Nephron (organoid): ENCODE data around the gene IFNLR1.

Source experiments
- H3K27ac Mint-ChIP-seq, 3 experiments: 2 replicates each; pipeline ENCODE4 v1.8.0; 2020; ENCODE audit warnings: mixed read lengths in 3 of 3, mild to moderate bottlenecking in 2 of 3, moderate library complexity in 1 of 3
- H3K27me3 Mint-ChIP-seq: 2 replicates; pipeline ENCODE4 v1.8.0; 2021; ENCODE audit warnings: low read depth, mild to moderate bottlenecking, moderate library complexity, mixed read lengths
- H3K36me3 Mint-ChIP-seq: 2 replicates; pipeline ENCODE4 v1.8.0; 2020; ENCODE audit warnings: low read depth, mixed read lengths
- H3K4me1 Mint-ChIP-seq: 2 replicates; pipeline ENCODE4 v1.8.0; 2020; ENCODE audit warnings: mixed read lengths
- H3K4me3 Mint-ChIP-seq, 3 experiments: 2 replicates each; pipeline ENCODE4 v1.8.0; 2020; ENCODE audit warnings: mild to moderate bottlenecking in 3 of 3, mixed read lengths in 3 of 3, moderate library complexity in 2 of 3
- H3K9me3 Mint-ChIP-seq: 2 replicates; pipeline ENCODE4 v1.8.0; 2020; ENCODE audit warnings: mixed read lengths
- TF ChIP-seq, protein P1 (sequence below), 3 experiments: fragments of 200-600 bp; sonication (generic); IDR thresholded peaks; one replicate each; pipeline ENCODE4 v1.5.0; 2021; ENCODE audit warnings: antibody characterized with exemption in 3 of 3; ENCODE audit not compliant: unreplicated experiment in 3 of 3

The IFNLR1 gene

DNA sequence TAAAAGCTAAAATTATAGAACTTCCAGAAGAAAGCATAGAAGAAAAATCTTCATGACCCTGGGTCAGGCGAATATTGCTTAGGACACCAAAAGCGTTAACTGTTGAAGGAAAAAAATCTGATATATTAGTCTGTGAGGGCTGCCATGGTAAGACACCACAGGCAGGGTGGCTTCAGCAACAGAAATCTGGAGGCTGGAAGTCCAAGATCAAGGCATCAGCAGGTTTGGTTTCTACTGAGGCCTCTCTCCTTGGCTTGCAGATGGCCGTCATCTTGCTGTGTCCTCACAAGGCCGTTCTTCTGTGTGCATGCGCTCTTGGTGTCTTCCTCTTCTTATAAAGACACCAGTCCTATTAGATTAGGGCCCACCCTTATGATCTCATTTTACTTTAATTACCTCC is 14.5 kb downstream of the IFNLR1 start:
- H3K4me3 Mint-ChIP-seq: no peak overlapping the region
- H3K4me1 Mint-ChIP-seq: no peaks in the 10 kb centered on the region
- peaks cover 19% of the 10 kb centered on the region for H3K36me3 Mint-ChIP-seq
- no peak overlapping the region for H3K27ac Mint-ChIP-seq
- TF ChIP-seq, protein P1, sequence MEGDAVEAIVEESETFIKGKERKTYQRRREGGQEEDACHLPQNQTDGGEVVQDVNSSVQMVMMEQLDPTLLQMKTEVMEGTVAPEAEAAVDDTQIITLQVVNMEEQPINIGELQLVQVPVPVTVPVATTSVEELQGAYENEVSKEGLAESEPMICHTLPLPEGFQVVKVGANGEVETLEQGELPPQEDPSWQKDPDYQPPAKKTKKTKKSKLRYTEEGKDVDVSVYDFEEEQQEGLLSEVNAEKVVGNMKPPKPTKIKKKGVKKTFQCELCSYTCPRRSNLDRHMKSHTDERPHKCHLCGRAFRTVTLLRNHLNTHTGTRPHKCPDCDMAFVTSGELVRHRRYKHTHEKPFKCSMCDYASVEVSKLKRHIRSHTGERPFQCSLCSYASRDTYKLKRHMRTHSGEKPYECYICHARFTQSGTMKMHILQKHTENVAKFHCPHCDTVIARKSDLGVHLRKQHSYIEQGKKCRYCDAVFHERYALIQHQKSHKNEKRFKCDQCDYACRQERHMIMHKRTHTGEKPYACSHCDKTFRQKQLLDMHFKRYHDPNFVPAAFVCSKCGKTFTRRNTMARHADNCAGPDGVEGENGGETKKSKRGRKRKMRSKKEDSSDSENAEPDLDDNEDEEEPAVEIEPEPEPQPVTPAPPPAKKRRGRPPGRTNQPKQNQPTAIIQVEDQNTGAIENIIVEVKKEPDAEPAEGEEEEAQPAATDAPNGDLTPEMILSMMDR (IDR thresholded peaks at IDR 0.05; ENCODE audit: unreplicated experiment in 3 of 3): no peak
- H3K9me3 Mint-ChIP-seq: peaks cover 2% of the 10 kb centered on the region
- peaks cover 12% of the 10 kb centered on the region for H3K27me3 Mint-ChIP-seq

DNA sequence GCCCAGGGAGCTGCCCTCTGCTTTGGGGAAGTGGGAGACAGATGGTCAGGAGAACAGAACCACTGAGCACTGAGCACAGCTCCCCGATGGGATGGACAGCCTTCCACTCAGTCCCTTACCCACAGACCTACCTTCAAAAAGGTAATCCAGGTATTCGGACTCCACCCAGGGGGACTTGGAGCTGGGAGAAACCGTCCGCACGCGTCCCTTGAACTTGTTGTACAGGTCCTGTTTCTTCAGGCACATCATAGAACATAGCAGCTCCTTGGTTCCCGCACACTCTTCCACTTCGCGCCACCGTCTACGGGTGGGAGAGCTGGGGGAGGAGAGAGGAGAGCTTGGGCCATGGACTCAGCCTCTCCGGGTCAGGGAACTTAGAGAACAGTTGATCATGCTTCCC is 17.8 kb downstream of the IFNLR1 start:
- Mint-ChIP-seq H3K36me3 (peaks cover 33% of the 10 kb centered on the region), H3K4me1 (no peaks in the 10 kb centered on the region), H3K4me3 (no peak overlapping the region), H3K27ac (no peak overlapping the region), H3K9me3 (peaks cover 1% of the 10 kb centered on the region), H3K27me3 (peaks cover 14% of the 10 kb centered on the region)
- TF ChIP-seq, protein P1 (IDR thresholded peaks at IDR 0.05; ENCODE audit: unreplicated experiment in 3 of 3): no peak

DNA sequence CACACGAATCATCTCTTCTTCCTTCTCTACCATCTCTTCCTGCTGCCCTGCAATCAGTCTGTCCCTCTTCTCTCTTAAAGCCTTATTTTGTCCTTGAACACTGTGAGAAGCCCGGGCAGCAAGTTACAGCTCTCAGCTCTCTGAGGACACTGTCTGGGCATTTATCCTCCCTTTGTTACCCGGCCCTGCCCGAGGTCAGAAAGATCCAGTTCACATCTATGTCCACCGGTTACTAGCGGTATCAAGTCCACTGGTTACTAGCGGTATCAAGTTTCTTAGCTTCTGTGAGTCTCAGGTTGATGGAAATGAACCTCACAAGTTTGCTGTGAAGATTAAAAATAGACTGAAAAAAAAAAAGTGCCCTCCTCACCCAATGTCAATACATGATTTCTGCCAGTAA is 18.8 kb downstream of the IFNLR1 start:
- Mint-ChIP-seq H3K9me3 (no peaks in the 10 kb centered on the region), H3K36me3 (peaks cover 26% of the 10 kb centered on the region), H3K27me3 (peaks cover 11% of the 10 kb centered on the region), H3K27ac (no peak overlapping the region), H3K4me3 (no peak overlapping the region), H3K4me1 (no peaks in the 10 kb centered on the region)
- TF ChIP-seq, protein P1 (IDR thresholded peaks at IDR 0.05; ENCODE audit: unreplicated experiment in 3 of 3): no peak

DNA sequence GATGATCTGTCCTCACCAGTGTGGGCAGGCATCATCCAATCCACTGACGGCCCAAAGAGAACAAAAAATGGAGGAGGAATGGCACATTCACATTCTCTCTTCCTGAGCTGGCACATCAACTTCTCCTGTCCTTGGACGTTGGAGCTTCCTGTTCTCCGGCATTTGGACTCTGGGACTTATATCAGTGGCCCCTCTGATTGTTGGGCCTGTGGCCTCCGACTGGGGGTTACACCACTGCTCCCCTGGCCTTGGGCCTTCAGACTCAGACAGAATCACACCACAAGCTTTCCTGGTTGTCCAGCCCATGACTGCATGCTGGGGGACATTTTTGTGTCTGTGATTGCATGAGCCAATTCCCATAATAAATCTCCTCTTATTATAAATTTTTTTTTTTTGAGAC is 20.1 kb downstream of the IFNLR1 start:
- Mint-ChIP-seq H3K4me1 (no peaks in the 10 kb centered on the region), H3K9me3 (no peaks in the 10 kb centered on the region), H3K36me3 (peaks cover 28% of the 10 kb centered on the region), H3K27me3 (peaks cover 14% of the 10 kb centered on the region), H3K4me3 (no peak overlapping the region), H3K27ac (no peak overlapping the region)
- TF ChIP-seq, protein P1 (IDR thresholded peaks at IDR 0.05; ENCODE audit: unreplicated experiment in 3 of 3): no peak

DNA sequence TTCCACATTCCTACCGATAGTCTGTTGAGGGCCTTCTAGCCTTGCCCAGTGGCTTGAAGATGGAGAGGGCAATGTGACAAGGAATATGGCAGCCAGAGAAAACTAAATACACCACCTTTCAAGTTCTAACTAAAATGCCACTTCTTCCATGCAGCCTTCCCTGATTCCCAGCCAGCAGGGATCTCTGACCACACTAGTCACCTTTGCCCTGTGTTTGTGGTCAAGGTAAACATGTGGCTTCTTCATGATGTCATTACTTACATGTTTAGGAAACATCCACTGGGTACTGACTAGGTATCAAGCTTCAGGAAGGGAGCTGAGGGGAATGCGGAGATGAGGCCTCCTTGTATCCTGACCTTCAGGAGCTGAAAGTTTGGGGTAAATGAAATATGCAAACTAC is 21.6 kb downstream of the IFNLR1 start:
- no peaks in the 10 kb centered on the region for H3K9me3 Mint-ChIP-seq
- TF ChIP-seq, protein P1 (IDR thresholded peaks at IDR 0.05; ENCODE audit: unreplicated experiment in 3 of 3): no peak
- no peak overlapping the region for H3K4me3 Mint-ChIP-seq
- H3K27ac Mint-ChIP-seq: no peak overlapping the region
- no peaks in the 10 kb centered on the region for H3K4me1 Mint-ChIP-seq
- peaks cover 24% of the 10 kb centered on the region for H3K36me3 Mint-ChIP-seq
- H3K27me3 Mint-ChIP-seq: peaks cover 11% of the 10 kb centered on the region

DNA sequence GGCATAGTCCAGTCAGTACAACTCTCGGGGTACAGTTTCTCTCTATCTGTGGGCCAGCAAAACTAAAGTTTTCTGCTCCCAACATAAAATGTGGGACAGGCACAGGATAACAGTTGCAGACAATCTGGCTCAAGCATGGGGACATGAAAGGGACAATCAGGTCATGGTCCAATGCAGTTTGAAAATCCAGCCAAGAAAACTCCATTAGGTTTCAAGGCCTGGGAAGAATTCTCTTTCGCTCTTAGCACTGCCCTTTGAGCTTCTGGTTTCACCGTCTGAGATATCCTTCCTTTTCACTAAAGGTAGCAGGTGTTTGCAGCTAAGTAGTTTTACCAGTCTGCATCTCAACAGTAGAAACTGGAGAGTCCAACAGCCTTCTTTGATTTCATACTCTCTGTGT is 23.1 kb downstream of the IFNLR1 start:
- TF ChIP-seq, protein P1 (IDR thresholded peaks at IDR 0.05; ENCODE audit: unreplicated experiment in 3 of 3): no peak
- H3K4me3 Mint-ChIP-seq: no peak overlapping the region

More for the DNA sequence above, 23.1 kb downstream of the IFNLR1 start:
- Mint-ChIP-seq H3K9me3 (no peaks in the 10 kb centered on the region), H3K36me3 (peaks cover 23% of the 10 kb centered on the region), H3K27ac (no peak overlapping the region), H3K27me3 (peaks cover 10% of the 10 kb centered on the region), H3K4me1 (no peaks in the 10 kb centered on the region)
